HG02973 (cell line): ENCODE measurements around the gene FAM200B.

Experiments
- ATAC-seq: cut with Tn5 transposase; IDR thresholded peaks from one replicate; pipeline ENCODE4 v1.9.1; 2021; ENCODE audit warnings: moderate library complexity; ENCODE audit not compliant: unreplicated experiment

The FAM200B gene

DNA sequence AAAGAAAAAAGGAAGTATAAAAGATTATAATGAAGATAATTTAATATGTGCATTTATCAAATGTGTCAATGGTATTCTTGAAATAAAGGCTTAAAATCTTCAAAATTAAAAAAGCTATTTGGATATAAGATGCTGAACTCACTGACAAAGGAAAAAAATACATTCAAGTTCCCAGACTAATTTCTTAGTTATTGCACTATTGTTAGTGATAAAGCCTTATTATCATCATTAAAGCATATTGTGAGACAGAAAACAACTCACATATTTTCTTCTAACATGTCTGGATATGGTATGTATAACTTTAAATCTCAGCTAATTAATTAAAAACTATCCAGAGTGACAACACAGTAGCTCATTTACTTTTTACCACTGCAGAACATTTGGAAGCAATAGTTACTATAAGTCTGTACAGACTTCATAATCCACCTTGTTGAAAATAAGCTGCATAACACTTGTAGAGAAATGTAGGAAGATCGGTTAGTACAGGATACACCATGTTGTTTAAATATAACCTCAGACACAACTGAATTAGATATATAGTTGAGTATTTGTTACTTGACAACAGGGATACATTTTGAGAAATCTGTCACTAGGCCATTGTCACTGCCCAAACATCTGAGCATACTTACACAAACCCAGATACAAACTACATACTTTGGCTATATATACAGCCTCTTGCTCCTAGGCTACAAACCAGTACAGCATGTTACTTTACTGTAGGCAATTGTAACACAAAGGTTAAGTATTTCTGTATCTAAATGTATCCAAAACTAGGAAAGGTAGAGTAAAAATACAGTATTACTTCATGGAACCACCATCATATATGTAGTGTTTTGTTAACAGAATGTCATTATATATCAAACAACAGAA is 12.8 kb upstream of the FAM200B start:
- no peak for ATAC-seq

DNA sequence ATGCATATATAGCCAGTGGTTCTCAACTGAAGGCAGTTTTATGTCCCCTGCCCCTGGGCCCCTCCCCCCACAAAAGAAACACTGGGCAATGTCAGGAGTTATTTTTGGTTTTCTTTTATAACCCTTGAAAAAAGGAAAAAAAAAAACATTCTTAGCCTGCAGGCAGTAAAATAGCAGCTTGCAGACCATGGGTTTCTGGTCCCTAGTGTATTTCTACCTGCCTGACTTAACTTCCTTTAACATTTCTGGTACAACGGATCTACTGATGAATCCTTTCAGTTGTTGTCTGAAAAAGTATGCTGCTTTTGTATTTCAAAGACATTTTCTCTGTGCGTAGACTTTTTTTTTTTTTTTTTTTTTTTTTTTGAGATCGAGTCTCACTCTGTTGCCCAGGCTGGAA is 11.1 kb upstream of the FAM200B start:
- no peak for ATAC-seq

DNA sequence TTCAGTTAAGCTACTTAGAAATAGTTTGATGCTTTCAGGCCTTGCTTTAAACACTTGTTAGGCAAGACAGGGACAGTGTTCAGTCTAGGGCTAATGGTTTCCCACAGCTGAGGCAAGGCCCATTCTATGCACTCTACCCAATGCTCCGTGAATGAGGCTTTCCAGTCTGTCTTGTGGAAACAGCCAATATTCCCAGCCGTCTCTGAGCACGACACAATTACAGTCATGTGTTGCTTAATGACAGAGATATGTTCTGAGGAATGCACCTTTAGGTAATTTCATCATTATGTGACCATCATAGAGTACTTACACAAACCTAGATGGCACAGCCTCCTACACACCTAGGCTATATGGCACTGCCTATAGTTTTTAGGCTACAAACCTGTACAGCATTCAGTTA is 9.5 kb upstream of the FAM200B start:
- no peak for ATAC-seq

DNA sequence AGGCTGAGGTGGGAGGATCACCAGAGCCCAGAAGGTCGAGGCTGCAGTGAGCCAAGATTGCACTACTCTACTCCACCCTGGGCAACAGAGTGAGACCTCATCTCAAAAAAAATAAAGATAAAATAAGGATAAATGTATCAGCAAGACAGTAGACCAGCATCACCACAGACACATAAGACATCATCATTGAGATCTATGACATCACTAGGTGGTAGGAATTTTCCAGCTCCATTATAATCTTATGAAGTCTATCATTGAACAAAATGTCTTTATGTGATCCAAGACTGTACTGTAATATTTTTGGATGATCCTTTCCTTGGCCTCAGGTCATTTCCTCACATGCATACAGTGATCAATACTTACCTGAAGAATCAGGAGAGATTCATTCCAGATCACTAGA is 8.3 kb upstream of the FAM200B start:
- ATAC-seq, result no peak

DNA sequence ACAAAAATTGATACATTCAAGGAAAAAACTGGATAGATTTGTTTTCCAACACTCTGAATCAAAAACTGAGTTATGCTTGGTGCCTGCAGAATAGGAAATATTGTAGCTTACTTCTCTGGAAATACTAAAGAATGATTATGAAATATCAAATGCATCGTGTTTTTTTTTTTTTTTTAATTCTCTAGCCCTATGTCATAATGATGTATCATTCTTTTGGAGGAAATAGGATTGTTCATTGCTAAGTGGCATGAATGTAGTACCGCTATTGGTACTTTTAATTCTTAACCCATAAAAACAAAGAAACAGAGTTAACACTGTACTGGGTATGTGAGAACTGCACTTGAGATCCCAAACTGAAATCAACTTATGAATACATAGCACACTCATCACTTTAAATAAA is 7.6 kb upstream of the FAM200B start:
- ATAC-seq, result no peak

DNA sequence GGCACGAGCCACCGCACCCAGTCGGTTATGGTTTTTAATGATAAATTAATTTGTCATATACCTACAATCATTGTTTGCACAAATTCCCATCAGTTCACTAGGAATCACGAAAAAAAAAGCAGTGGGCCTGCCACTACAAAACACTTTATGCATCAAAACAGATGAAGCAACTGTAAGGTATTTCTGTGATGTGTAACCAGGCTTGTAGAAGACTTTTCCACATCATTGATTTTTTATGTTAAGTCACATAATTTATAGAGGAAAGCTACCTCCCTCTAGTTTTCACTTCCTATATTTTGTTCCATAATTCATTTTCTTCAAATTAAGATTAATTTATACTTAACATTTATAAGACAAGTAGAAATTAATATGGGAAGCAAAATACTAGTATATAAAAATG is 6.7 kb upstream of the FAM200B start:
- ATAC-seq, result no peak

DNA sequence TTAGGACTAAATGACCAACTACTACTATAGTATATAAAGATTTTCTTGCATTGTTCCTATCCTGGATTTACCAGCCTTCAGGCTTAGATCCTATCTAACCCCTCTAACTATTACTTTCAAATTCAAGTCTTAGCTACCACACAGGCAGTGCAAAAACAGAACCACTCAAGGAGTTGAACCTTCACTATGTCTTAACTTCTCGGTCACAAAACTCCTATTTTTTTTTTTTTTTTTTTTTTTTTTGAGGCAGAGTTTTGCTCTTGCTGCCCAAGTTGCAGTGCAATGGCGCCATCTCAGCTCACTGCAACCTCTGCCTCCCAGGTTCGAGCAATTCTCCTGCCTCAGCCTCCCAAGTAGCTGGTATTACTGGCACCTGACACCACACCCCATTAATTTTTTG is 6.3 kb upstream of the FAM200B start:
- no peak for ATAC-seq

DNA sequence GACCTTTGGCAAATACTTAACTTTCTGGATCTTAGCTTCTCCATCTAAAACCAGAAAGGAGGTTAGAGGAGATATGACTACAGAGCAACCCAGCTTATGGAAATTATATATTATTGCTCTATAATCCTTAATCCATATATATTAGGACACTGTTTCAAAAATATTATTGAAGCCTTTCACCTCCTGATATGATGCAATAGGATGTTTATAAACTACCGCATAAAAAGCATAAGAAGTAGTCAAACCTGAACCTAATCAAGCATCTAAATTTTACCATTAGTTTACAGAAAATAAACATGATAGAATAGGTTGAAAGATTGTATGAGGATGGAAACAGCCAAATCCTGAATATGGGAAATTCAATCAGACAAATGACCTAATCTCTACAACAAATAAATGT is 5.6 kb upstream of the FAM200B start:
- ATAC-seq, result no peak

GRCh38 chr4:15676899-15677298 is 4.7 kb upstream of the FAM200B start:
- no peak for ATAC-seq

DNA sequence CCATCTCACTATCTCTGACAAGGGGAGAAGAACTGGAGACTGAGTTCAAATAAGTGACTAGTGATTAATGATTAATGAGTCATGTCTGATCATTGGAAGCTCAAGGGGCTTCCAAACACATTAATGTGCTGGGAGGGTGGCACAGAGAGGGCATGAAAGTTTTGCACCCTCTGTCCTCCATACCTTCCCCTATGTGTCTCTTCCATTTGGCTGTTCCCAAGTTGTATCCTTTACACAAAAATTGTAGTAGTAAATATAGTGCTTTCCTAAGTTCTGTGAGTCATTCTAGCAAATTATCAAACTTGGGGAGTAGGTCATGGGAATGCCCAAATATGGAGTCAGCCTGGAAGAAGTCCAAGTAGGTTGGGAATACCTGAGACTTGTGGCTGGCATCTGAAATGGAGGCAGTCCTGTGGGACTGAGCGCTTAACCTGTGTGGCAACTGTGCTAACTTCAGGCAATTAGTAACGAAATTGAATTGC is 4.1 kb upstream of the FAM200B start:
- no peak for ATAC-seq

- ATAC-seq, result no peak
Observed at GRCh38 chr4:15681067-15681371, 608 bp upstream of the FAM200B start.

DNA sequence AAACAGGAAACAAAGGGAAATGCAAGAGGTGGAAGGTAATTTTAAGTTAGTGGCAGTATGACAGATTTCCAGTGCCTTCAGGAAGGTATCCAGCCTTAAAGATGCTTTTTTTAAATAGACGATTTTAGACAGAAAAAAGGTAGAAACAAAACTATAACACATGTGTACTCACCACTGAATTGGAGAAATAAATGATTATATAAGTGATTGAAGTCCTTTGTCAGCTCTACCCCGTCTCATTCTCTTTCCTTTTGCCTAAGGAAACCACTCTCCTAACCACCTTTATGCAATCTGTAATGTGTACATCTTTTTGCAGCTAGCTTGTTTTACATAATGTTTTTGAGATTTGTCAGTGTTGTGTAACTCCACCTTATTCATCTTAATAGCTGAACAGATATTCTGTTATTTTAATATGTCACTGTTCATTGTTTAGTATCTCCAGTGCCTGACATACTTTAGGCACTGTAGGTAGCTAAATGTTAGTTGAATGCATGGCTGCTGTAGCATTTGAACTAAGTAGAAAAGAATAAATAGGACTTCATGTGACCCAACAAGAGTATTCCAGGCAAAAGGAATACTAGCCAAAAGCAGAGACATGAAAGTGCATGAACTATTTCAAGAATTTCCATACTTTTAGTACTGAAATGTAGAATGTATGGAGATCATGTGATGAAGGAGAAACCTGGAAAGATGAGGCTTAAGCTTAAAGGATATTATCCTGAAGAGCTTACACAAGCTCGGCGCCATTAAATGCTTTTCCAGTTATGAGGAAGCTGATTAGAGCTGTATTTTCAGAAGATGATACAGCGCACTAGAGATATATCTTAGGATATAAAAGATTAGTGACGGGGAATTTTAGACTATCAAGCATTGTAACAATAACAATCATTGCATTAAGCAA is 865 bp downstream of the FAM200B start:
- no peak for ATAC-seq

- no peak for ATAC-seq
Observed at GRCh38 chr4:15683143-15683495, 1.5 kb downstream of the FAM200B start.

- no peak for ATAC-seq
Observed at GRCh38 chr4:15684498-15684897, 2.9 kb downstream of the FAM200B start.

- no peak for ATAC-seq
Observed at GRCh38 chr4:15688051-15688450, 6.4 kb downstream of the FAM200B start.

GRCh38 chr4:15689540-15689939 is 7.9 kb downstream of the FAM200B start:
- no peak for ATAC-seq

- no peak for ATAC-seq
Observed at GRCh38 chr4:15690020-15690809, 8.6 kb downstream of the FAM200B start.

DNA sequence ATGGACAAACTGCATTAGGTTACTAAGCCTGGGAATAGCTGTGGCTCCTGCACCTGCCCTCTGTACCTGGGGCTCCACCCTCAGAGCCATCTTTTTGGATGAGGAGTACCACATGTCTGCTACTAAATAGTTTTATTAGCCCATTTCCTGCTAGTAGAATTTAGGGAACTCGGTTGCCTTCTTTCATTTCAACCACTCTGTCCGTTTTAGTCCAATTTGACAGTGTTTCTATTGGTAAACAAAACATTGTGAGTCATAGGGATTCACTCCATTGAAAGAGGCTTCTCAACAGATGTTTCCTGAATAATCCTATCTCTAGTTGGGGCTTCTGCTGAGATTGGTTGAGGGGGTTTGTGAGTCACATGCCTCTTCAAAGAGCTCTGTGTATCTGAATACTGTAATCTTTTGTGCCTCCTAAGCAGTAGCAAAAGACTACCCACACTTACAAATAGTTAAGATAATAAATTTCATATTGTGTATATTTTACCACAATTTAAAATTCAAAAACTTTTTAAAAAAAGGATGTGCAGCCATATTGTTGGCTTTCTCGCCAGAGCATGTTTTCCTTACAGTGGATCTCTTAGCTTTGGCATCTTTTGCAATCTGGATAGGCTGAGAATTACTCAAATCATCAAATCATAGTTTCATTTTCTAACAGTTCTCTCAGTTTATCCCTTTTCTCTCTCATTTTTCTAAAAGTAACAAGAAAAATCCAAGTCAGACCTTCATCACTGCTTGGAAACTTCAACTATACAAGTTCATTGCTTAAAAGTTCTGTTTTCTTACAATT is 9.9 kb downstream of the FAM200B start:
- no peak for ATAC-seq

DNA sequence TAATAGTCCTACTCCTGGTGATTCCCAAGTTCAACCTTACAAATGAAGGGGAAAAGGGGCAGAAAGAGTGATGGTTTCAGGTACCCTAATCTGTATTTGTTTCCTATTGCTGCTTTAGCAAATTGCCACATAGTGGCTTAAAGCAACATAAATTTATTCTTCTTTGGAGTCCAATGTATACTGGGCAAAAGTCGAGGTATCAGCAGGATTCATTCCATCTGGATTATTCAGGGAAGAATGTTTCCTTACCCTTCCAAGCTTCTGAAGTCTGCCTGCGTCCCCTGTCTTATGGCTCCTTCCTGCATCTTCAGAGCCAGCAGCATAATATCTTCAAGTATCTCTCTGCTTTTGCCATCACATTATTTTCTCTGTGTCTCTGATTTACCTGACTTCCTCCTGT is 11.0 kb downstream of the FAM200B start:
- ATAC-seq, result no peak

DNA sequence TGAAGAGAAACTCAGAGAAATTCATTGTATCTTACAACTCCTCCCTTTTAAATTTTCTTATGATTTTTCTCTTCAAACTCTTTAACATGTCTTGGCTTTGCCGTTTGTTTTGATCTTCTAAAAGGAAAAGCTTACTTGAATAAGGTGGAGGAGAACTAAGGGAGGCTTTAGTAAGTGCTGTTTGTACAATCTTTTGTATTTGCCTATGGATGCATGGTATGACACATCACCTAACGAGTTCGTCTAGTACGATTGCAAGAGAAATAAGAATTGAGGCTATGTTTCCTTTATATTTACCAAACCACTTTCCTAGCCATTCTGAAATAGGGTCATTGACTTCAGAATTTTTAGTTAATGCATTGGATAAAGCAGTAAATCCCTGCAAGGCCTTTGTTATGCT is 12.8 kb downstream of the FAM200B start:
- ATAC-seq, result no peak
